Astrocyte of the spinal cord (primary cell): ENCODE measurements around the gene MYL12B.
"Not testable (repeated sequence)": the region's sequence is repeated elsewhere in the genome, so short reads cannot be mapped to it uniquely, and the experiment has no call there.

ENCODE experiments used
- DNase-seq: peaks from one replicate; pipeline ENCODE4 v3.0.0; 2011; ENCODE audit warnings: low read depth, low spot score
- H3K4me3 ChIP-seq: 2 replicates; pipeline ENCODE4 v1.5.1; 2011; ENCODE audit warnings: low read depth, mild to moderate bottlenecking, low read length, moderate library complexity
- in situ Hi-C: cut with HindIII; loops from 2 replicates; pipeline ENCODE4 v1.10.0; 2017; ENCODE audit warnings: low sequenced_read_pairs
- TF ChIP-seq, protein P1 (sequence below): IDR thresholded peaks from 2 replicates; pipeline ENCODE4 v1.5.1; 2012; ENCODE audit warnings: low read depth, mild to moderate bottlenecking, low read length, inconsistent platforms

Gene MYL12B

GRCh38 chr18:3313685-3314084 lies 51.8 kb downstream of the MYL12B start:
- no peak overlapping the region for H3K4me3 ChIP-seq
- TF ChIP-seq, protein P1, sequence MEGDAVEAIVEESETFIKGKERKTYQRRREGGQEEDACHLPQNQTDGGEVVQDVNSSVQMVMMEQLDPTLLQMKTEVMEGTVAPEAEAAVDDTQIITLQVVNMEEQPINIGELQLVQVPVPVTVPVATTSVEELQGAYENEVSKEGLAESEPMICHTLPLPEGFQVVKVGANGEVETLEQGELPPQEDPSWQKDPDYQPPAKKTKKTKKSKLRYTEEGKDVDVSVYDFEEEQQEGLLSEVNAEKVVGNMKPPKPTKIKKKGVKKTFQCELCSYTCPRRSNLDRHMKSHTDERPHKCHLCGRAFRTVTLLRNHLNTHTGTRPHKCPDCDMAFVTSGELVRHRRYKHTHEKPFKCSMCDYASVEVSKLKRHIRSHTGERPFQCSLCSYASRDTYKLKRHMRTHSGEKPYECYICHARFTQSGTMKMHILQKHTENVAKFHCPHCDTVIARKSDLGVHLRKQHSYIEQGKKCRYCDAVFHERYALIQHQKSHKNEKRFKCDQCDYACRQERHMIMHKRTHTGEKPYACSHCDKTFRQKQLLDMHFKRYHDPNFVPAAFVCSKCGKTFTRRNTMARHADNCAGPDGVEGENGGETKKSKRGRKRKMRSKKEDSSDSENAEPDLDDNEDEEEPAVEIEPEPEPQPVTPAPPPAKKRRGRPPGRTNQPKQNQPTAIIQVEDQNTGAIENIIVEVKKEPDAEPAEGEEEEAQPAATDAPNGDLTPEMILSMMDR = no peak
- in situ Hi-C loops = no loop called here
- no peak for DNase-seq

DNA sequence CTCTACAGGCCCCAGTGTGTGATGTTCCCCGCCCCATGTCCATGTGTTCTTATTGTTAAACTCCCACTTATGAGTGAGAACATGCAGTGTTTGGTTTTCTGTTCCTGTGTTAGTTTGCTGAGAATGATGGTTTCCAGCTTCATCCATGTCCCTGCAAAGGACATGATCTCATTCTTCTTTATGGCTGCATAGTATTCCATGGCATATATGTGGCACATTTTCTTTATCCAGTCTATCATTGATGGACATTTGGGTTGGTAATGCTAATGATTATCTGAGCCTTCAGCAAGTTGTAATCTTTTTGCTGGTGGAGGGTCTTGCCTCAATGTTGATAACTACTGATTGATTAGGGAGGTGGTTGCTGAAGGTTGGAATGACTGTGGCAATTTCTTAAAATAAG lies 53.4 kb downstream of the MYL12B start:
- in situ Hi-C loops, H3K4me3 ChIP-seq, DNase-seq: not testable (repeated sequence)

DNA sequence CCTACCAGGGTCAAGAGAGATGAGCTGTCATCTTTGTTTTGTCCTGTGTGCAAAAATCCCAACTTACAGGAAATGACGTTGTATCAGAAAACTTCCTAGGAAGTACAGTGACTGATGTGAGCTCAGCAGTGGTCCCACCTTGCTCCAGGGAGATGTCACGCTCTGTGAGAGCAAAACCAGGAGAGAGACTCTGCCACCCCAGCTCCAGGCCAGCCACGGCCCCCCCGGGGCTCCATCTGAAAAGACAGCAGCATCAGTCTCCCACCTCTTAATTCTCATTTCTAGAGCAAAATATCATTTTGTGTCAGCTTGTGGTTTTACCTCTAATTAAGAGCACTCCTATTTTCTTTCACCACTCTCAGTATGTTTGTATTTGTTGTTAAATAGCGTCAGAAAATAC lies 57.5 kb downstream of the MYL12B start:
- in situ Hi-C loops = no loop called here
- DNase-seq = no peak
- no peak overlapping the region for H3K4me3 ChIP-seq
- TF ChIP-seq, protein P1 = no peak

DNA sequence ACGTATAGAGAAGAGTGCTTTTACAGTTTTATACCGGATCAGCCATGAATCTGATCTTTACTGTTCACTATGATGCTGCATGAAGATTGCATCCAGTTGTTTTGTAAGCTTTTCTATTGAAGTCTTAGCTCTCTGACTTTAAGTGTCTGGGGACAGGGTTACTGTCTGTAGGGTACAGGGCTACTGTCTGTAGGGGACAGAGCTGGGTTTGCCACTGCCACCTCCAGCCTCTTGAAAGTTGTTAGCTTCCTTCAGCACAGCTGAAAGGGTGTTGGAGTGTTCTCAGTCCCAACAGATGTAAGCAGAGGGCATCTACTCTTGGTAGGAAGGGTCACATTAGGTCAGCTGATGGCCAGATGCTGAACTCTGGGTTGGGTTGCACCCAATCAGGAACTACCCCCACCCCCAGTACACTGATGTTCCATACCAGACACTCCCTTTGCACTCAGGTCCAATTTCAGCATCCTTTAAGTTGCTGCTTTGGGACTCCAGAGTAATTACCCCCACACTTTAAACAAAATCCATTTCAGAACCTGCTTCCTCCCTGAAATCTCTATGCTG lies 58.0 kb downstream of the MYL12B start:
- in situ Hi-C loops = no loop called here
- H3K4me3 ChIP-seq = no peak overlapping the region
- DNase-seq = no peak
- TF ChIP-seq, protein P1 = no peak

- in situ Hi-C loops = no loop called here
- DNase-seq = peak; percentile 89
- TF ChIP-seq, protein P1 = no peak
- no peak overlapping the region for H3K4me3 ChIP-seq
Observed at GRCh38 chr18:3321133-3321812, 59.3 kb downstream of the MYL12B start.

GRCh38 chr18:3323900-3324299 lies 62.0 kb downstream of the MYL12B start:
- in situ Hi-C loops = no loop called here
- no peak overlapping the region for H3K4me3 ChIP-seq
- TF ChIP-seq, protein P1 = no peak

More at GRCh38 chr18:3323900-3324299, 62.0 kb downstream of the MYL12B start:
- peak; percentile 44 for DNase-seq
